ENCODE results near the gene SPRED3.

SPRED3 gene

DNA sequence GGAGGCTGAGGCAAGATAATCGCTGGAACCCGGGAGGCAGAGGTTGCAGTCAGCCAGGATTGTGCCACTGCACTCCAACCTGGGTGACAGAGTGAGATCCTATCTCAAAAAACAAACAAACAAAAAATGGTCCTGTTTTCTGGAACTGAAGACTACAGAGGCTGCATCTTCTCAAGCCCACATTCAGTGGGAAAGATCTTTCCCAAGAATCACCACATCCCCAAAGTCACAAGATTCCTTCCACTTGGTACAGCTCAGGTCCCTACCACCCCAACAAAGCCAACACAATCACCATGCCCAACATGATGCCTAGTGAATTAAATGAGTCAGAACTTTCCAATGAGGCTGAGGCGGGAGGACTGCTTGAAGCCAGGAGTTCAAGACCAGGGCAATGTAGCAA lies 37.6 kb upstream of the SPRED3 start:
- TF ChIP-seq, protein P1, sequence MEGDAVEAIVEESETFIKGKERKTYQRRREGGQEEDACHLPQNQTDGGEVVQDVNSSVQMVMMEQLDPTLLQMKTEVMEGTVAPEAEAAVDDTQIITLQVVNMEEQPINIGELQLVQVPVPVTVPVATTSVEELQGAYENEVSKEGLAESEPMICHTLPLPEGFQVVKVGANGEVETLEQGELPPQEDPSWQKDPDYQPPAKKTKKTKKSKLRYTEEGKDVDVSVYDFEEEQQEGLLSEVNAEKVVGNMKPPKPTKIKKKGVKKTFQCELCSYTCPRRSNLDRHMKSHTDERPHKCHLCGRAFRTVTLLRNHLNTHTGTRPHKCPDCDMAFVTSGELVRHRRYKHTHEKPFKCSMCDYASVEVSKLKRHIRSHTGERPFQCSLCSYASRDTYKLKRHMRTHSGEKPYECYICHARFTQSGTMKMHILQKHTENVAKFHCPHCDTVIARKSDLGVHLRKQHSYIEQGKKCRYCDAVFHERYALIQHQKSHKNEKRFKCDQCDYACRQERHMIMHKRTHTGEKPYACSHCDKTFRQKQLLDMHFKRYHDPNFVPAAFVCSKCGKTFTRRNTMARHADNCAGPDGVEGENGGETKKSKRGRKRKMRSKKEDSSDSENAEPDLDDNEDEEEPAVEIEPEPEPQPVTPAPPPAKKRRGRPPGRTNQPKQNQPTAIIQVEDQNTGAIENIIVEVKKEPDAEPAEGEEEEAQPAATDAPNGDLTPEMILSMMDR (IDR thresholded peaks at IDR 0.05; ENCODE audit: borderline replicate concordance, extremely low read depth, low read length, poor library complexity, severe bottlenecking): no peak
- TF ChIP-seq EZH2 (IDR thresholded peaks at IDR 0.05; ENCODE audit: borderline replicate concordance, low read depth, low read length, severe bottlenecking): no peak
- H2AFZ ChIP-seq (ENCODE audit: low read depth, low read length): no peak overlapping the region
- no peaks in the 10 kb centered on the region for H3K27me3 ChIP-seq (ENCODE audit: insufficient read depth, low read length, poor library complexity)
- H3K9me3 ChIP-seq (ENCODE audit: insufficient read depth, low read length, severe bottlenecking): no peaks in the 10 kb centered on the region
- DNase-seq: no peak
- H3K4me3 ChIP-seq (ENCODE audit: low read depth in 1 of 2, low read length in 2 of 2): no peak overlapping the region
- no peaks in the 10 kb centered on the region for H3K4me1 ChIP-seq (ENCODE audit: insufficient read depth, low read length)
- no peaks in the 10 kb centered on the region for H4K20me1 ChIP-seq (ENCODE audit: insufficient read depth, low read length)
- no peaks in the 10 kb centered on the region for H3K79me2 ChIP-seq (ENCODE audit: insufficient read depth, low read length)
- H3K4me2 ChIP-seq (ENCODE audit: insufficient read depth, low read length): no peak overlapping the region
- H3K27ac ChIP-seq (ENCODE audit: low read length): no peak overlapping the region
- H3K9ac ChIP-seq (ENCODE audit: low read depth, low read length): no peak overlapping the region
- no peak for ATAC-seq (ENCODE audit: insufficient read depth, low read depth)
- H3K36me3 ChIP-seq (ENCODE audit: insufficient read depth, low read length): no peaks in the 10 kb centered on the region

DNA sequence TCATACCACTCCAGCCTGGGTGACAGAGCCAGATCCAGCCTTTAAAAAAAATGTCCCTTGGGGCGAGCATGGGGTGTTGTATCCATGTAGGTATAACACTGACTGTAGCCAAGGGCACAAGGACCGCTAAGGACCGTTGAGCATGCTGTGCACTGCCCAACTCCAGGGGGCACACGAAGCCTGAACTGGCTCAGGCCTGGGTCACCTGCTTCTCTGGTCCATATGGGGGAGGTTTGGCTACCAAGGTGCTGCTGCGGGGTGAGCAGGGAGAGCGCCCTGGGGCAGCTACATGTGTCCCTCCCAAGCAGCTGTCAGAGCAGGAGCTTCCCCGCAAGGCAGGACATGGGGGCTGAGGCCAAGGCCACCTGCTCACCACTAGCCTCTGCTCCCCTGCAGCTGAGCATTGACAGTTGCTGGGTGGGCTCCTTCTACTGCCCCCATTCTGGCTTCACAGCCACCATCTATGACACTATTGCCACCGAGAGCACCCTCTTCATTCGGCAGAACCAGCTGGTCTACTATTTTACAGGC lies 36.6 kb upstream of the SPRED3 start:
- H3K9ac ChIP-seq (ENCODE audit: low read depth, low read length): no peak overlapping the region
- H3K4me2 ChIP-seq (ENCODE audit: insufficient read depth, low read length): no peak overlapping the region
- no peaks in the 10 kb centered on the region for H3K9me3 ChIP-seq (ENCODE audit: insufficient read depth, low read length, severe bottlenecking)
- no peaks in the 10 kb centered on the region for H3K4me1 ChIP-seq (ENCODE audit: insufficient read depth, low read length)
- H3K79me2 ChIP-seq (ENCODE audit: insufficient read depth, low read length): no peaks in the 10 kb centered on the region
- no peak for TF ChIP-seq EZH2 (IDR thresholded peaks at IDR 0.05; ENCODE audit: borderline replicate concordance, low read depth, low read length, severe bottlenecking)
- TF ChIP-seq, protein P1 (IDR thresholded peaks at IDR 0.05; ENCODE audit: borderline replicate concordance, extremely low read depth, low read length, poor library complexity, severe bottlenecking): no peak
- H2AFZ ChIP-seq (ENCODE audit: low read depth, low read length): no peak overlapping the region
- H3K36me3 ChIP-seq (ENCODE audit: insufficient read depth, low read length): no peaks in the 10 kb centered on the region
- no peak overlapping the region for H3K4me3 ChIP-seq (ENCODE audit: low read depth in 1 of 2, low read length in 2 of 2)
- no peaks in the 10 kb centered on the region for H4K20me1 ChIP-seq (ENCODE audit: insufficient read depth, low read length)
- H3K27ac ChIP-seq (ENCODE audit: low read length): no peak overlapping the region
- H3K27me3 ChIP-seq (ENCODE audit: insufficient read depth, low read length, poor library complexity): no peaks in the 10 kb centered on the region
- 0 out of 3 replicates have a peak, but pooled peaks have one; percentile 5 for ATAC-seq (ENCODE audit: insufficient read depth, low read depth)
- DNase-seq: no peak

DNA sequence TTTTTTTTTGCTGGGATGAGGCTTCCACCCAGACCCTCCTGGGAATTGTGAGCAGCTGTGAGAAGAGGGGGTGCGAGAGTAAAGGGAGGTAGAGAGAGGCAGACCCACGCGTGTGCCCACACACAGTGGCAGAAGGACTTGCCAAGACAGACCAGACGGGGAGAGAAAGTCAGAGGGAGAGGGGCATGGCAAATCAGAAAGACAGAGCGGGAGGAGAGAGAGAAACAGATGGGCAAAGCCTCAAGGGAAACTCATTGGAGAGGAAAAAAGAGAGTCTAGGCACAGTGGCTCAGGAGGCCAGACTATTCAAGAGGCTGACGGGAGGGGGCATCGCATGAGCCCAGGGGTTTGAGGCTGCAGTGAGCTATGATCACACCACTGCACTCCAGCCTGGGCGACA lies 35.9 kb upstream of the SPRED3 start:
- Histone ChIP-seq H3K4me3 (ENCODE audit: low read depth in 1 of 2, low read length in 2 of 2) (no peak overlapping the region), H3K36me3 (ENCODE audit: insufficient read depth, low read length) (no peaks in the 10 kb centered on the region), H3K4me2 (ENCODE audit: insufficient read depth, low read length) (no peak overlapping the region), H3K79me2 (ENCODE audit: insufficient read depth, low read length) (no peaks in the 10 kb centered on the region), H3K4me1 (ENCODE audit: insufficient read depth, low read length) (no peaks in the 10 kb centered on the region), H4K20me1 (ENCODE audit: insufficient read depth, low read length) (no peaks in the 10 kb centered on the region), H3K27me3 (ENCODE audit: insufficient read depth, low read length, poor library complexity) (no peaks in the 10 kb centered on the region), H3K9me3 (ENCODE audit: insufficient read depth, low read length, severe bottlenecking) (no peaks in the 10 kb centered on the region), H3K9ac (ENCODE audit: low read depth, low read length) (no peak overlapping the region), H3K27ac (ENCODE audit: low read length) (no peak overlapping the region), H2AFZ (ENCODE audit: low read depth, low read length) (no peak overlapping the region)
- no peak for ATAC-seq (ENCODE audit: insufficient read depth, low read depth)
- no peak for DNase-seq
- TF ChIP-seq, protein P1 (IDR thresholded peaks at IDR 0.05; ENCODE audit: borderline replicate concordance, extremely low read depth, low read length, poor library complexity, severe bottlenecking): no peak
- no peak for TF ChIP-seq EZH2 (IDR thresholded peaks at IDR 0.05; ENCODE audit: borderline replicate concordance, low read depth, low read length, severe bottlenecking)

Data from DND-41 (cell line).